Thyroid gland (tissue), 4 donors: ENCODE data around the gene DGAT2. TPM values are rescaled to one million over a fixed set of nuclear protein-coding genes. Genes with fewer than 3 reads are reported as not detected.

Source experiments
- DNase-seq, 2 donors: peaks; one replicate each; pipeline ENCODE4 v3.0.0-alpha.2; 2019
- H3K27ac ChIP-seq, 3 donors: fragments of 200-600 bp; sonication (generic); 1 replicate in 2 of 3; 2 replicates in 1 of 3; pipeline ENCODE4 v1.5.1; 2016 to 2019; ENCODE audit warnings: mild to moderate bottlenecking in 1 of 3, moderate library complexity in 1 of 3
- H3K27me3 ChIP-seq: fragments of 200-600 bp; sonication (generic); one replicate; pipeline ENCODE4 v1.5.1; 2019
- H3K36me3 ChIP-seq, 2 donors: fragments of 200-600 bp; sonication (generic); one replicate each; pipeline ENCODE4 v1.5.1; 2016 to 2019
- H3K4me1 ChIP-seq, 2 donors: fragments of 200-600 bp; sonication (generic); one replicate each; pipeline ENCODE4 v1.5.1; 2017 to 2019
- H3K4me3 ChIP-seq, 3 donors: fragments of 200-600 bp; sonication (generic); replicated peaks in 1 of 3; 1 replicate in 2 of 3; 2 replicates in 1 of 3; pipeline ENCODE4 v1.5.1; 2016; ENCODE audit warnings: mild to moderate bottlenecking in 1 of 3
- H3K9me3 ChIP-seq: fragments of 200-600 bp; sonication (generic); one replicate; pipeline ENCODE4 v1.5.1; 2017
- CTCF ChIP-seq, 6 experiments: fragments of 200-600 bp in 3 of 6; fragments of 450-650 bp in 3 of 6; sonication (generic) in 3 of 6; IDR thresholded peaks; one replicate each; pipeline ENCODE4 v1.5.1; 2016 to 2019; ENCODE audit warnings: antibody characterized with exemption in 6 of 6, mild to moderate bottlenecking in 2 of 6, inconsistent platforms in 1 of 6, moderate library complexity in 1 of 6
- POLR2A ChIP-seq, 2 donors: fragments of 450-650 bp; IDR thresholded peaks; one replicate each; pipeline ENCODE4 v1.6.1; 2017; ENCODE audit warnings: antibody characterized with exemption in 2 of 2, mild to moderate bottlenecking in 2 of 2, moderate library complexity in 1 of 2
- WGBS, 2 donors: methylation state at CpG; one replicate each; pipeline ENCODE4 v1.1.5; 2017; 5-methylcytosine and 5-hydroxymethylcytosine counted together
- intact Hi-C: fragments of 100-400 bp; cut with DNase I; formaldehyde crosslinking; loops from one replicate; pipeline ENCODE4 v1.15.1; 2023
- total RNA-seq, 4 donors: library from RNA; depleted of rRNA; stranded (reverse); fragments of >200 nt; gene quantifications; one replicate each; pipeline ENCODE4 v1.2.3, GENCODE V29; 2016

The DGAT2 gene
- total RNA-seq, 4 donors from 2014 or later, result 9.9 to 20.7 (median 16.3) TPM

GRCh38 chr11:75800728-75801361, 32.3 kb downstream of the DGAT2 start:
- DNase-seq, result no peak
- Histone ChIP-seq H3K27me3 (no peaks in the 10 kb centered on the region), H3K4me1 (no peaks in the 10 kb centered on the region), H3K36me3 (no peaks in the 10 kb centered on the region), H3K27ac (no peak overlapping the region), H3K4me3 (no peak overlapping the region), H3K9me3 (no peaks in the 10 kb centered on the region)
- TF ChIP-seq CTCF (IDR thresholded peaks at IDR 0.05) (no peak), POLR2A (IDR thresholded peaks at IDR 0.05) (no peak)
- intact Hi-C loops, result loop anchor here (5.0 kb wide), 2 partner anchors 66 to 351 kb away; no protein-coding TSS in a partner anchor
- WGBS, 2 donors, result 80 to 81% methylated on average over 6 of the region's 6 CpGs

GRCh38 chr11:75801362-75802020, 32.9 kb downstream of the DGAT2 start:
- WGBS, 2 donors, result 91 to 93% methylated on average over 9 of the region's 9 CpGs
- Histone ChIP-seq H3K9me3 (no peaks in the 10 kb centered on the region), H3K36me3 (no peaks in the 10 kb centered on the region), H3K27ac (no peak overlapping the region), H3K27me3 (no peaks in the 10 kb centered on the region), H3K4me3 (no peak overlapping the region), H3K4me1 (no peaks in the 10 kb centered on the region)
- intact Hi-C loops, result loop anchor here (5.0 kb wide), 2 partner anchors 66 to 351 kb away; no protein-coding TSS in a partner anchor
- no peak for DNase-seq
- no peak for TF ChIP-seq POLR2A (IDR thresholded peaks at IDR 0.05)
- no peak for TF ChIP-seq CTCF (IDR thresholded peaks at IDR 0.05)

- Histone ChIP-seq H3K4me1 (no peaks in the 10 kb centered on the region), H3K9me3 (no peaks in the 10 kb centered on the region), H3K36me3 (no peaks in the 10 kb centered on the region), H3K27me3 (no peaks in the 10 kb centered on the region), H3K4me3 (no peak overlapping the region), H3K27ac (no peak overlapping the region)
- no peak for DNase-seq
- intact Hi-C loops, result loop anchor here (5.0 kb wide), 2 partner anchors 65 to 350 kb away; no protein-coding TSS in a partner anchor
- WGBS, 2 donors, result 91% methylated on average over 12 of the region's 12 CpGs
- TF ChIP-seq CTCF (IDR thresholded peaks at IDR 0.05) (no peak), POLR2A (IDR thresholded peaks at IDR 0.05) (no peak)
Measured at GRCh38 chr11:75802021-75802912, 33.7 kb downstream of the DGAT2 start.

GRCh38 chr11:75802913-75803820, 34.6 kb downstream of the DGAT2 start:
- intact Hi-C loops, result loop anchor here (5.0 kb wide), 2 partner anchors 64 to 349 kb away; no protein-coding TSS in a partner anchor
- no peaks in the 10 kb centered on the region for H3K36me3 ChIP-seq
- DNase-seq, result peak; percentile 75 to 78
- TF ChIP-seq POLR2A (IDR thresholded peaks at IDR 0.05) (no peak), CTCF (IDR thresholded peaks at IDR 0.05) (peak; percentile 76 to 91 (median 88))
- no peaks in the 10 kb centered on the region for H3K4me1 ChIP-seq
- no peaks in the 10 kb centered on the region for H3K9me3 ChIP-seq
- 51 to 53% methylated on average over 8 to 10 of the region's 10 CpGs for WGBS, 2 donors
- H3K27me3 ChIP-seq, result no peaks in the 10 kb centered on the region
- no peak overlapping the region for H3K27ac ChIP-seq
- H3K4me3 ChIP-seq, result no peak overlapping the region
